ENCODE data around the gene TBC1D1.

- TF ChIP-seq POLR2AphosphoS5 (IDR thresholded peaks at IDR 0.05; ENCODE audit: low read depth) (no peak), EZH2 (IDR thresholded peaks at IDR 0.05; ENCODE audit: low read depth, unreplicated experiment) (no peak), EZH2phosphoT487 (IDR thresholded peaks at IDR 0.05; ENCODE audit: unreplicated experiment) (no peak)
Measured at GRCh38 chr4:38188631-38189101, 297.8 kb downstream of the TBC1D1 start.

Data from GM23338 (cell line).